HG02840 (cell line): ENCODE measurements around the gene TIMMDC1.
"Not testable (repeated sequence)": the region's sequence is repeated elsewhere in the genome, so short reads cannot be mapped to it uniquely, and the experiment has no call there.

ENCODE experiments used
- ATAC-seq: cut with Tn5 transposase; IDR thresholded peaks from one replicate; pipeline ENCODE4 v1.9.1; 2021; ENCODE audit warnings: mild to moderate bottlenecking, moderate library complexity, moderate number of reproducible peaks; ENCODE audit not compliant: unreplicated experiment, low FRiP score

TIMMDC1 gene

GRCh38 chr3:119553823-119554415 lies 55.6 kb downstream of the TIMMDC1 start:
- no peak for ATAC-seq

- no peak for ATAC-seq
Observed at GRCh38 chr3:119555309-119555735, 57.0 kb downstream of the TIMMDC1 start.

- ATAC-seq, result no peak
Observed at GRCh38 chr3:119555929-119556328, 57.6 kb downstream of the TIMMDC1 start.

- no peak for ATAC-seq
Observed at GRCh38 chr3:119557192-119557876, 59.0 kb downstream of the TIMMDC1 start.

- ATAC-seq, result no peak
Observed at GRCh38 chr3:119557877-119558269, 59.5 kb downstream of the TIMMDC1 start.

GRCh38 chr3:119558626-119559317 lies 60.4 kb downstream of the TIMMDC1 start:
- no peak for ATAC-seq

GRCh38 chr3:119559441-119559963 lies 61.2 kb downstream of the TIMMDC1 start, which contains the start of gene CD80:
Gene CD80 (minus strand): TSS chr3:119559614. CDS start chr3:119557728, 1,886 bp downstream.
- ATAC-seq, result peak; percentile 57

- no peak for ATAC-seq
Observed at GRCh38 chr3:119560160-119560559, 61.8 kb downstream of the TIMMDC1 start.

- ATAC-seq, result peak; percentile 79
Observed at GRCh38 chr3:119562307-119562961, 64.1 kb downstream of the TIMMDC1 start.

GRCh38 chr3:119563334-119563733 lies 65.0 kb downstream of the TIMMDC1 start:
- ATAC-seq, result not testable (repeated sequence)

- no peak for ATAC-seq
Observed at GRCh38 chr3:119569156-119569555, 70.8 kb downstream of the TIMMDC1 start.

GRCh38 chr3:119570229-119570628 lies 71.9 kb downstream of the TIMMDC1 start:
- no peak for ATAC-seq

- no peak for ATAC-seq
Observed at GRCh38 chr3:119571230-119571629, 72.9 kb downstream of the TIMMDC1 start.

GRCh38 chr3:119571688-119572087 lies 73.3 kb downstream of the TIMMDC1 start:
- ATAC-seq, result no peak
